GM23338 (cell line): ENCODE measurements around the gene MOSMO.

ENCODE experiments used
- CTCF ChIP-seq, 2 experiments: fragments of 200-600 bp in 1 of 2; sonication (generic) in 1 of 2; conservative IDR thresholded peaks; 2 replicates each; pipeline versions ENCODE4 v1.5.1 to v1.6.1; 2016 to 2017; ENCODE audit warnings: antibody characterized with exemption in 2 of 2, low read depth in 2 of 2, mild to moderate bottlenecking in 2 of 2, moderate library complexity in 1 of 2
- EZH2phosphoT487 ChIP-seq: fragments of 200-600 bp; sonication (generic); IDR thresholded peaks from one replicate; pipeline ENCODE4 v1.8.1; 2018; ENCODE audit warnings: antibody characterized with exemption; ENCODE audit not compliant: unreplicated experiment

- no peak for TF ChIP-seq EZH2phosphoT487
- no peak for TF ChIP-seq CTCF (conservative IDR thresholded peaks at IDR 0.05; ENCODE audit: low read depth in 2 of 2)
These were observed 48.9 kb upstream of the MOSMO start for GRCh38 chr16:21959050-21959449.
